ENCODE data around the gene KRT84. TPM values are rescaled to one million over a fixed set of nuclear protein-coding genes. Genes with fewer than 3 reads are reported as not detected.

The KRT84 gene
- total RNA-seq, 1 donor, result not detected

DNA sequence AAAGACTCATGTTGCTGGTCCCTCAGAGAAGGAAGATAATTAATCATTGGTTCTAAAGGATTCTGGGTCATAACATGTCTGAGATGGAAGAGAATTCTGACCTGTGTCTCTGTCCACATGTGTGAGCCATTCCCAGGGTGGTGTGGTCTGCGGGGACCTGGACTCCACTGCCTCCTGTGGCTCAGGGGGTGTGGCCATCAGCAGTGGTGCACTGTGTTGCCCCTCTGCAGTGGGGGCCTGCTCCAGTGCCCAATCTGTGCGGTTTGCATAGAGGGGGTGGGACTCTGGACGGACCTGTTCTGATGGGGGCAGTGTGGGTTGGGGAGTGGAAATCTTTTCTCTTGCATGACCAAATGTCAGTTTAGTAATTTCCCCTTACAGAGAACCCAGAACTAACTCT, 31.7 kb downstream of the KRT84 start:
- TF ChIP-seq, protein P1, sequence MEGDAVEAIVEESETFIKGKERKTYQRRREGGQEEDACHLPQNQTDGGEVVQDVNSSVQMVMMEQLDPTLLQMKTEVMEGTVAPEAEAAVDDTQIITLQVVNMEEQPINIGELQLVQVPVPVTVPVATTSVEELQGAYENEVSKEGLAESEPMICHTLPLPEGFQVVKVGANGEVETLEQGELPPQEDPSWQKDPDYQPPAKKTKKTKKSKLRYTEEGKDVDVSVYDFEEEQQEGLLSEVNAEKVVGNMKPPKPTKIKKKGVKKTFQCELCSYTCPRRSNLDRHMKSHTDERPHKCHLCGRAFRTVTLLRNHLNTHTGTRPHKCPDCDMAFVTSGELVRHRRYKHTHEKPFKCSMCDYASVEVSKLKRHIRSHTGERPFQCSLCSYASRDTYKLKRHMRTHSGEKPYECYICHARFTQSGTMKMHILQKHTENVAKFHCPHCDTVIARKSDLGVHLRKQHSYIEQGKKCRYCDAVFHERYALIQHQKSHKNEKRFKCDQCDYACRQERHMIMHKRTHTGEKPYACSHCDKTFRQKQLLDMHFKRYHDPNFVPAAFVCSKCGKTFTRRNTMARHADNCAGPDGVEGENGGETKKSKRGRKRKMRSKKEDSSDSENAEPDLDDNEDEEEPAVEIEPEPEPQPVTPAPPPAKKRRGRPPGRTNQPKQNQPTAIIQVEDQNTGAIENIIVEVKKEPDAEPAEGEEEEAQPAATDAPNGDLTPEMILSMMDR (IDR thresholded peaks at IDR 0.05; ENCODE audit: insufficient read depth, low read length), result no peak
- no peak overlapping the region for H3K4me3 ChIP-seq (ENCODE audit: low read depth, low read length)
- DNase-seq (ENCODE audit: low read depth), result no peak

DNA sequence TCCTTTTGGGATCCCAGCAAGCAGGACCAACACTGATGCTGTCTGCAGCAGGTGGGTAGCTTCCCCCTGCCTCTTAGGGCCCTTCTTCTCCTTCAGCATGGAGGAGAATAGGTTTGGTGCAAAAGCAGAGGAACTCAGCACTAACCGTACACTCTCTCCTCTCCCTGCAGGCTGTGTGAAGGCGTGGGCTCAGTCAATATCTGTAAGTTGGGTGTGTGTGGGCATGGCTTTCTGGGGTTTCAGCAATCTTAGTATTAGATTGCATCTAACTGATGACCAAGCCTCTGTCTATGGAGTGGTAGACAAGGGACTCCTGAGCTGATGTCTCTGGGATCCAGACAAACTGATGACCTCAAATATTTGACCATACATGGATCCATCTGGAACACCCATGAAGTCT, 32.5 kb downstream of the KRT84 start:
- DNase-seq (ENCODE audit: low read depth), result no peak
- TF ChIP-seq, protein P1 (IDR thresholded peaks at IDR 0.05; ENCODE audit: insufficient read depth, low read length), result no peak
- no peak overlapping the region for H3K4me3 ChIP-seq (ENCODE audit: low read depth, low read length)

DNA sequence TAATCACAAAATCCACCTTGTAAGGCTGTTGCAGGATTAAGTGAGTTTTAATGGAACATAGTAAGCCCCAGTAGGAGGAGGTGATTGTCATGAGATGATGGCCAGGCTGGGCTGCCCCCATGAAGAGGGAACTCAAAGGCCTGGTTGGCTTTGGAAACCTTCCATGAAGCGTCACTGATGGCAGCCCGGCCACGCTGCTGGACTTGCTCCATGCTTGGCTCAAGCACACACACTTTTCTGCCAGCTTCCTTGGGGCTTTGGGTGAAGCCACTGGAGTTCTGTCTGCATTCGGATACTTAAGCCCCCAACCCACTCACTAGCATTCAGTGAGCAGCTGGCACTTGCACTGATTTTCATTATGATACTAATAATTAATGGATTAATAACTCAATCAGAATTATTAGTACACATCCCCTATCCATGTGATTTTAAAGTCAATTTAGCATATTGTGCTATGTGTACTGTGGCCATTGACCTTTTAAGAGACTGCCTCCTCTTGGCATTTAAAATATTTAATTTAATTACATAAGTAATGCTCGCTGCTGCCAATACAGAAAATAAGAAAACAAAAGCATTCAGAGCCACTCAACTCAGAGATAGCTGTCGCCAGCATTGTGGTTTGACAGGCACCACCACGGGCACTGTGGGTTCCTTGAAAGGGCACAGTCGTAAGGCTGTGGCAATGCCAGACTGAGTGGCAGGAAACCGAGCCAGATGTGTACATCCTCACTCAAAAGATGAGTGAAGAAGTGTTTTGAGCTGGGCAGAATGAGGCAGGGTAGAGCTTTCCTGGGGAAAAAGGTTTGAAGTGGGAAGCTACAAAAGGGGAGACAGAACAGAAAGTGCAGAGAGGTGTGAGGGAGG, 34.0 kb downstream of the KRT84 start:
- H3K4me3 ChIP-seq (ENCODE audit: low read depth, low read length), result no peak overlapping the region
- no peak for DNase-seq (ENCODE audit: low read depth)
- TF ChIP-seq, protein P1 (IDR thresholded peaks at IDR 0.05; ENCODE audit: insufficient read depth, low read length), result no peak

DNA sequence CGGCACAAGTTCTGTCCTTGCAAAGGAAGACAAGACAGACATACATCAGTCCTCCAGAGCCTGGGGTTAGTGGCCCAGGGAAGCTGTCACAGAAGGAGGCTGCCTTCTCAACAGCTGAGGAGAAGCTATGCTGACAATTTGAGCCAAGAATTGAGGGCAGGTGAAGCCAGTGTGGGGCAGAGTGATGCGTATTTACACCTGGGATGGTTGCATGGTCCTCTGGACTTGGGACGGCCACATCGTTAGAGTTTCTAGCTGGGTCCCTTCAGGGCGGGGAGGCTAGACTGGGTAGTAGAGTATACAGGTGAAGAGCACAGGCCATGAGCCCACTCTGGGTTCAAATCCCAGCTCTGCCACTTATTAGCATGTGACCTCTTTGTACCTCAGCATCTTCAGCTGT, 34.7 kb downstream of the KRT84 start:
- H3K4me3 ChIP-seq (ENCODE audit: low read depth, low read length), result no peak overlapping the region
- TF ChIP-seq, protein P1 (IDR thresholded peaks at IDR 0.05; ENCODE audit: insufficient read depth, low read length), result no peak
- DNase-seq (ENCODE audit: low read depth), result no peak

DNA sequence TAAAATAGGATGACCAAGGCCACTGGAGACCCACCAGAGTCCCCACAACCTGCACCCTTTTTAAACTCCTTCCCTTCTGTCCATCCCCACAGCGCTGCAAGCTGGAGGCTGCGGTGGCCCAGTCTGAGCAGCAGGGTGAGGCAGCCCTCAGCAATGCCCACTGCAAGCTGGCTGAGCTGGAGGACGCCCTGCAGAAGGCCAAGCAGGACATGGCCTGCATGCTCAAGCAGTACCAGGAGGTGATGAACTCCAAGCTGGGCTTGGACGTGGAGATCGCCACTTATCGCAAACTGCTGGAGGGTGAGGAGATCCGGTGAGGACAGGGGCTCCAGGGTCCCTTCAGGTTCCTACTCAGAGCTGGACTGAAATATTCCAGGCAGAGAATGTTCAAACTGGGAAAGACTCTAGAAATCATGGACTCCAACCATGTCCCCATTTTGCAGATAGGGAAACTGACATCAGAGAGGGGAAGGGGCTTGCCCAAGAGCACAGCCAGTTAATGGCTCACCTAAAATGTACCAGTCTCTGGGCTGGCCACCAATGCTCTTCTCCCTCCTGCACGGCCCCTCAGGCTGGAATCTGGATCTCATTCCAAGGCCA, 35.3 kb downstream of the KRT84 start:
- H3K4me3 ChIP-seq (ENCODE audit: low read depth, low read length), result no peak overlapping the region
- TF ChIP-seq, protein P1 (IDR thresholded peaks at IDR 0.05; ENCODE audit: insufficient read depth, low read length), result no peak
- DNase-seq (ENCODE audit: low read depth), result no peak

DNA sequence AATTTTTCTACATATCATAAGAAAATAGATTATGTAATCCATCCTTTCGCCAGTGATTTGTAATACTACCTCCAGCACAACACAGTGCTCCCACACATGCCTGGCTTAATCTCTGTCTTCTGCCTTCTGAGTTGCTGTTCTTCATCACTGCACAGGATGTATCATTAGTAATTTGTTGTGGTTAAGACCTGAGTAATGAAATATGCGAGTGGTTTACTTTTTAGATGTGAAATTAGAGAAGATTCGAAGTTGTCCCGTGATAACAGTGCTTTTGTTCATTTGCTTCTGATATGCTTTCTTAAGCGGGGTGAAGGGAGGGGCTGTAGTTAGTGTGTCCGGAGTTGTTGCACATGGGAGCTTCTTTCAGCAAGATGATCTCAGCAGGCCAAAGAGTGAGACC, 36.3 kb downstream of the KRT84 start:
- H3K4me3 ChIP-seq (ENCODE audit: low read depth, low read length), result no peak overlapping the region
- DNase-seq (ENCODE audit: low read depth), result no peak
- TF ChIP-seq, protein P1 (IDR thresholded peaks at IDR 0.05; ENCODE audit: insufficient read depth, low read length), result no peak

Data from fibroblast of the aortic adventitia (primary cell).